Loucy (cell line): ENCODE data around the gene PATL1.

ENCODE experiments used
- CTCF ChIP-seq: fragments of 200-600 bp; sonication (generic); conservative IDR thresholded peaks from 2 replicates; pipeline ENCODE4 v1.5.1; 2014; ENCODE audit warnings: mild to moderate bottlenecking, antibody characterized with exemption, low read length
- EZH2phosphoT487 ChIP-seq: fragments of 200-600 bp; IDR thresholded peaks from 2 replicates; pipeline ENCODE4 v1.6.1; 2018; ENCODE audit warnings: antibody characterized with exemption, mild to moderate bottlenecking, moderate library complexity, borderline replicate concordance

- no peak for TF ChIP-seq CTCF
- no peak for TF ChIP-seq EZH2phosphoT487
Measured at GRCh38 chr11:59643390-59643789, 25.4 kb downstream of the PATL1 start.
